ENCODE results near the gene BARD1.

DNA sequence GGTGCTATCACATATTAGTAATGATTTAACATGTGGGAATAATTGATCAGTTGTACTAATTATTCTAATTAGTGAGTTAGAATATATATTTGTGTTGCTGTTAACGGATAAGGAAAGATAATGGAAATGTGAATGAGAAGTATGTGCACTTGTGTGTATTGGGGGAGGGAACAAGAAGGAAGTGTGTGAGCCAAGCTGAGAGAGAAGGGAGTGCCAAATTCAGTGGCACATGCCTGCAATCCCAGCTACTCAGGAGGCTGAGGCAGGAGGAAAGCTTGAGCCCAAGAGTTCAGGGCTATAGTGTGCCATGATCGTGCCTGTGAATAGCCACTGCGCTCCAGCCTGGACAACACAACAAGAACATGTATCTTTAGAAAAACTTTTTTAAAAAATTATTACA is 9.3 kb downstream of the BARD1 start:
- TF ChIP-seq, protein P1, sequence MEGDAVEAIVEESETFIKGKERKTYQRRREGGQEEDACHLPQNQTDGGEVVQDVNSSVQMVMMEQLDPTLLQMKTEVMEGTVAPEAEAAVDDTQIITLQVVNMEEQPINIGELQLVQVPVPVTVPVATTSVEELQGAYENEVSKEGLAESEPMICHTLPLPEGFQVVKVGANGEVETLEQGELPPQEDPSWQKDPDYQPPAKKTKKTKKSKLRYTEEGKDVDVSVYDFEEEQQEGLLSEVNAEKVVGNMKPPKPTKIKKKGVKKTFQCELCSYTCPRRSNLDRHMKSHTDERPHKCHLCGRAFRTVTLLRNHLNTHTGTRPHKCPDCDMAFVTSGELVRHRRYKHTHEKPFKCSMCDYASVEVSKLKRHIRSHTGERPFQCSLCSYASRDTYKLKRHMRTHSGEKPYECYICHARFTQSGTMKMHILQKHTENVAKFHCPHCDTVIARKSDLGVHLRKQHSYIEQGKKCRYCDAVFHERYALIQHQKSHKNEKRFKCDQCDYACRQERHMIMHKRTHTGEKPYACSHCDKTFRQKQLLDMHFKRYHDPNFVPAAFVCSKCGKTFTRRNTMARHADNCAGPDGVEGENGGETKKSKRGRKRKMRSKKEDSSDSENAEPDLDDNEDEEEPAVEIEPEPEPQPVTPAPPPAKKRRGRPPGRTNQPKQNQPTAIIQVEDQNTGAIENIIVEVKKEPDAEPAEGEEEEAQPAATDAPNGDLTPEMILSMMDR (conservative IDR thresholded peaks at IDR 0.05 in 1 of 2, IDR thresholded peaks at IDR 0.05 in 1 of 2; ENCODE audit: low read depth in 1 of 2, low read length in 2 of 2): no peak
- no peak for TF ChIP-seq EZH2 (IDR thresholded peaks at IDR 0.05; ENCODE audit: low read length, missing control alignments)

All from fibroblast of lung (primary cell).